Mammary epithelial cell (primary cell): Measurements from ENCODE around the gene TLR6.

ENCODE experiments used
- CTCF ChIP-seq, 2 donors: IDR thresholded peaks in 1 of 2; conservative IDR thresholded peaks in 1 of 2; 2 replicates each; pipeline ENCODE4 v1.5.1; 2011 to 2012; ENCODE audit warnings: inconsistent platforms in 2 of 2, low read length in 2 of 2, mild to moderate bottlenecking in 2 of 2, control low read depth in 1 of 2, low read depth in 1 of 2; ENCODE audit not compliant: insufficient read depth in 1 of 2; ENCODE audit errors: extremely low read depth in 1 of 2
- EZH2 ChIP-seq: IDR thresholded peaks from 2 replicates; pipeline ENCODE4 v1.6.1; 2012; ENCODE audit warnings: low read length, inconsistent platforms, borderline replicate concordance

GRCh38 chr4:38832206-38832605, 24.4 kb downstream of the TLR6 start:
- TF ChIP-seq EZH2 (no peak), CTCF (conservative IDR thresholded peaks at IDR 0.05 in 1 of 2, IDR thresholded peaks at IDR 0.05 in 1 of 2; ENCODE audit: extremely low read depth in 1 of 2, insufficient read depth in 1 of 2, low read depth in 1 of 2, low read length in 2 of 2) (no peak)
